Fibroblast of skin of right quadriceps (primary cell): Measurements from ENCODE around the gene KLF6.
A peak's percentile ranks its signal among the peaks of the same experiment; 100 is the strongest.
"Not testable (repeated sequence)": the region's sequence is repeated elsewhere in the genome, so short reads cannot be mapped to it uniquely, and the experiment has no call there.

Experiments used
- DNase-seq: peaks from one replicate; pipeline ENCODE4 v3.0.0-alpha.2; 2013

The KLF6 gene

GRCh38 chr10:3755440-3756359 is 29.3 kb downstream of the KLF6 start:
- peak; percentile 66 for DNase-seq

- DNase-seq: peak; percentile 85
Measured at GRCh38 chr10:3754727-3755439, 30.1 kb downstream of the KLF6 start.

DNA sequence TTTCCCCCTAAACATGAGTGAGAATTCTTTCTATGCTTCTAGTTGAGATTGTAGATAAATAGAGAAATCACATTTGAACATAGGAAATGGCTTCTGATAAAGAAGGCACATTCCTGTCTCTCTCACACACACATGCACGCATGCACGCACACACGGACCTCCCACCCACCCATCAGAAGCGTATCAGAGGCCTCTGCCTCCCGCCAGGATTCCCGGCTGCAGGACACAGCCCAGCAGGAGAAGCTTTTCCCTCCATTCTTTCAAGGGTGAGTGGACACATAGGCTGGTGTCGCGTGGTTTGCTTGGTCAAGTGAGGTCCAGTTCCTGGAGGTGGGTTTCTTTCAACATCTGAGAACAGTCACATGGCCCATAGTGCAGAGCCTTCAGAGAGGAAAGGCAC is 34.2 kb downstream of the KLF6 start:
- no peak for DNase-seq

DNA sequence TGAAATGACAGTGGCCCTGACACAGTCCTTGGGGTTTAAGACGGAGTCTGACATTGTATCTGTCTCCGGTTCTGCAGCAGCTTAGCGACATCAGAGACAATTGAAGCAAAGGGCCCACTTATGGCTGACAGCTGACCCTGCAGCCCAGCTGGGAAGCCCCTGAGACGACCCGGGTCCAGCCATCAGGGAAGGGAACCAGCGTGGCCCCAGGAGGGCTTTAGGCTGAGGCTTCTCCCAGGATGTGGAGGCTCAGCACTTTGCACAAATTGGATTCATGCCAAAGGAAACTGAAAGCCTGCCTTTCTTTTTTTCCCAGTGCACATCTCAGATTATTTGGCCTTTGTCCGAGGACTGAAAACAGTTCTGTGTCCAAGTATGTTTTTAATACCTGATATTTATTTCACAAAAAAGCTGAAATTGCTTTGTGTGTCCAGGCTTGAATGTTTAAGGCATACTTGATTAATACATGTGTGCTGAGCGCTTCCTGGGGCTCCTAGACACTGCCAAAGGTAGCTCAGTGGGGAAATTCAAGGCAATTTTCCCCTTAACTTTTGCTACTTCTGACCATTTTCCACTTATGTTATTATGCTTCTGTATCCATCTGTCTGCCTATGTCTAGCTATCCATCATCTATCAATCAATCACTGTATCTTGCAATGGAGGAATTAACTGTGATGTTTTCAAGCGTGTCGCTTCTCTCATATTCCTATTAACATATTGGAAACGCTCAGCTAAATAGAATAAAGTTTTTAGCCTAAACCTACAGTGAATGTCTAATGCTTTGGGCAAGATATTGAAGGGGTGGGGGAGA is 34.8 kb downstream of the KLF6 start:
- DNase-seq: peak; percentile 52

DNA sequence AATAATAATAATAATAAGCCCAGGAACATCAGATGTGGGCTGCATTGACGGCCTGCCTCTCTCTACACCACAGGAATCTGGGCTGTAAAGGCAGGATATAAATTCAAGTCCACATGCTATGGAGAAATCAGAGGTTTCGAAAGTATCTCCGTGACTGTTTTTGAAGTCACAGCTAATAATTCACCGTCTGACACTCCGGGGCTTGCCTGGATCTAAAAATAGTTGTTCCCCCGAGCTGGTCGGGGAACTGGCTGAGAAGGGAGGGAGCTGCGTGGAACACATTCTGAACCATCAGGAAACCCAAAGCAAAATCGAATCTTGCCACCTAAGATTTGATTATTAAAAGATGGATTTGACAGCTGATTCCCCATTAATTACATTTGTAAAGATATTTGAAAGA is 35.4 kb downstream of the KLF6 start:
- peak; percentile 93 for DNase-seq

DNA sequence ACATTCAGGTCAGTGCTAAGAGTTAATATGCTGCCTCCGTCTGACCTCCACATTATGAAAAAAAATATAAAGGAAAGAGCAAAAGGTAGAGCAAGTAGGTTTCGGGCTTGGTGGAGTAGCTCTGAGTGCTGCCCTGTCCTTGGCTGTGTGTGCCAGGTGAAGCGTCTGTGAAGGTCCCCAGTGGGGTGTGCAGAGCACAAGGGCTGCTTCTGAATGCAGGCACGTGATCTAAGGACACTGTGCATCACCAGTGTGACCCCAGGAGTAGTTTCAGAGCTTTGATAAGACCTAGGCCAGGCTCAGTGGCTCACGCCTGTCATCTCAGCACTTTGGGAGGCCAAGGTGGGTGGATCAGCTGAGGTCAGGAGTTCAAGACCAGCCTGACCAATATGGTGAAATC is 36.0 kb downstream of the KLF6 start:
- no peak for DNase-seq

DNA sequence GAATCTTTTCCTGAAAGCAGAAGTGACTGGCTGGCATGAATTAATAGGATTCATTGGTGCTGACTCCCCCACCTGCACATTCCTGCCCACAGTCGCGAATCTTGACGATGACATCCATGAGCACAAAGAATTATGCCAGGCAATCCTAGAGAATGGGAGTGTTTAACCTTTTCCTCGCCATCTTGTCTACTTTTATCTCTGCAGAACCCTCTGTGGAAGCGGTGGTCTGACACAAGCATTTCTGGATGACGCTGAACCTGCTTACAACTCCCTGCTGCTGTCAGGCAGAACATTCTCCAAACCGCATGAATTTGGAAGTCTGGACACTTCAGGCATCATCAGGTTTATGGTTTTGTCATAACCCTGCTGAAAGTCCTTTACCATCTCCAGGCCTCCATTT is 36.5 kb downstream of the KLF6 start:
- DNase-seq: no peak

DNA sequence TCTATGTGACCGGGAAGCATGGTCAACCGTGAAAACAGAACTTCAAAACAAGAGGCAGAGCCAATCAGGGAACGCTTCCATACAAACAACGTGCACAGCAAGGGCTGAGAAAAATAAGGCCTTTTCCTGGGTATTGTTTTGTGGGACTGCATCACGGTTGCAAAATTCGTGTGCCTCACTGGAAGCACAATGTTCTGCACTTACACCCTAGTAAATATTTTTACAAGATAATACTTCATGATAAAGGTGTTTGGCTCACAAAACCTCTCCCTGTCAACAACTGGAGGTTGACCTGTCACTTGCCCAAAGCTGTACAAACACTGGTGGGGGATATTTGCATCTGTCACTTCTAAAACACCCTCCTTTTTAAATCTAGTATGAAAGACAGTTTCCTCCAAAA is 37.0 kb downstream of the KLF6 start:
- DNase-seq: no peak

DNA sequence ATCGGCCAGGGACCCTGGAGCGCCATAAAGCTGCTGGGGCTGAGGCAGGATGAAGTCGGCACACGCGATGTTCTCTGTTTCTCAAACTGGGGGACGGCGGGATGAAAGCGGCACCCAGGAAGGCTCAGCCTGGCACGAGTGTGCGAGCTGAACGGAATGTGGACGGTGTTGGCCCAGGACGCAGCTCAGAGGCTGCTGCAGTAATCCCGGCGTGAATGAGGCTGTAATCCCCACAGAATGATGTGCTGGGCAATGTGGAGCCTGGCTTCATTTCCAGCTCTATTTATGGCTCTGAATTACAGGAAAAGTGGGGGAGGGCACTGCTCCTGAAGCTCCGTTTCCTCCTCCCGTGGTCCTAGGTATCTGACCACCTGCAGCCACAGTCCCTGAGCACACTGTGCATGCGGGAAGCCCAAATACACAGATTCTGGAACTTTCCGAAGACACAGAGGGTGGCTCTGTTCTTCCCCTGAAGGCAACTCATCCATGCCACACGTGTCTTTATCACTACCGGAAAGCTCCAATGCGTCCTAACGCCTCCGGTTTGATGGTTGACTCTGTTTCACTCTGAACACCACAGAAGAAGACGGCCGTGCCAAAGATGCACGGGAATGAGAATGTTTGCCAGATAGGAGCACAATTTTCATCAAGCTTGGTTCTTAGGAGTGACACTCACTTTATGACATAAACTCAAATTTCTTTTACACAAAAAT is 37.6 kb downstream of the KLF6 start:
- no peak for DNase-seq

GRCh38 chr10:3746634-3747033 is 38.4 kb downstream of the KLF6 start:
- DNase-seq: no peak

DNA sequence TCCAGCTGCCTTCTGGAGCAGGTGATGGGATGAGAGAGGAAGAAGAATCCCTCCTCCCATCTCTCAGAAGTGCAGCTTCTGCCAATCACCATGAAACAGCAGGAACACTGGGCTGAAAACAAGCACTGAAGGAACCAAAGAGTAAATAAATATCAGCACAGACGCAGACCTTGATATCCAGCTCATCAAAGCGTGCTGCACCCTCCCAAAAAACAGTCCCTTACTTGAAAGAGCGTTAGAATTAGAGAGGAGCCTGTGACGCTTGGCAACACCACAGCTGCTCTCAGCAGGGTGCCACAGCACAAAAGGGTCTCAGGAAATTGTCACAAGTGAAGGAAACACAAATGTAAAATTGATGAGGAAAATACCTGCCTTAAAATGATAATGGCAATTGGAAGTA is 39.5 kb downstream of the KLF6 start:
- DNase-seq: no peak

GRCh38 chr10:3741688-3742461 is 43.1 kb downstream of the KLF6 start:
- DNase-seq: no peak

DNA sequence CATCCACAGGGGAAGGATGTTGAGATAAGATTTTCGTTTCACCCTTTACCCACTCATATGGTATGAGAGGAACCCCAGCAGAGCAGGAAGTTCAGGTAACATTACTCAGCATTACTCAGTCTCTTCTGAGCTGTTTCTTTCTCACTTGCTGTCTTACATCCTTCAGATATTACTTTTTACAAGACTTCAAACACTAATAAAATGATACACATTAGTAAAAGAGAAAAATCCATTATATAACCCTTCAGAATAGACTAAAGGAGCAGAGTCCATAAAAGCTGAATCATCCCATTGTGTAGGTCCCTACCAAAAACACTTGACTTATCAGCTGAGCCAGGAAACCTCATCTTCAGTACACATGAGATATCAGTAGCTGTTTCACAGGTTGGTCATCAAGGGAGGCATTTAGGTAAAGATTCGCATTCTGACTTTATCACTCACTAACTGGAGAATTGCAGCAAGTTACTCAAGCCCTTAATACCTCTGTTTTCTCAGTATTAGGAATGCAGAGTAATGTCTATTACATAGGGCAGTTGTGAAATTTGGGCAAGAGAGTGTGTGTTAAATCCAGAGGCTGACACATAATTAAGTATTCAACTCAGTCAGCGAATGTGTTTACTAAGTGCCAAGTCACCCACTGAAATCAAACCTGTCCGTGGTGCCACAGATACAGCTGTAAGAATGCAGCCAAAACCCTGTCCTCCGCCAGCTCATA is 44.7 kb downstream of the KLF6 start:
- peak; percentile 60 for DNase-seq

DNA sequence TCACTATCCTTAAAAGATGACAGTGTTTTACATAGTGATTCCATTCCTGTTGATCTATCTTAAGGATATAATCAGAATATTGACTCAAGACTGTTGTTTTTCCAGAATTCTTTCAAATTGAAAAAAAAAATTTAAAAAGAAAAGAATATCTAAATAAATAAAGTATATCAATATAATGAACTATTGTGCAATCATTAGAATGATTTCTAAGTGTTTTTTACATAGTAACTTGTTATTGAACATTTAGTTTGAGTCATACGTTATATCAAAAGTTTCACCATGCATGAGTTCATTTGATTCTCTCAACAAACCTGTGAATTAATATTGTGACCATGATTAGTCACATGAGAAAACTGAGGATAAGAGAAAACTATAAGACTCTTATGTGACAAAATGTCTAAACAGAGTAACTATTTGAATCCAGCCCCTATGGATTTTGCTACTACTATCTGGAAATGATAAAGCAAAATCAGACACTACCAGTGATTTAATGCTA is 46.1 kb downstream of the KLF6 start:
- DNase-seq: no peak

DNA sequence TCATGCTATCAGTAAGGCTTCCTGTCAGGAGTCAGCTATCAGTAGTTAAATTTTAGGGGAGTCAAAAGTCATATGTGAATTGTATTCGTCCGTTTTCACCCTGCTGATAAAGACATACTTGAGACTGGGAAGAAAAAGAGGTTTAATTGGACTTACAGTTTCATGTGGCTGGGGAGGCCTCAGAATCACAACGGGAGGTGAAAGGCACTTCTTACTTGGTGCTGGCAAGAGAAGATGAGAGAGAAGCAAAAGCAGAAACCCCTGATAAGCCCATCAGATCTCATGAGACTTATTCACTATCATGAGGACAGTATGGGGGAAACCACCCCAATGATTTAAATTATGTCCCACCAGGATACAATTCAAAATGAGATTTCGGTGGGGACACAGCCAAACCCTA is 47.1 kb downstream of the KLF6 start:
- no peak for DNase-seq

DNA sequence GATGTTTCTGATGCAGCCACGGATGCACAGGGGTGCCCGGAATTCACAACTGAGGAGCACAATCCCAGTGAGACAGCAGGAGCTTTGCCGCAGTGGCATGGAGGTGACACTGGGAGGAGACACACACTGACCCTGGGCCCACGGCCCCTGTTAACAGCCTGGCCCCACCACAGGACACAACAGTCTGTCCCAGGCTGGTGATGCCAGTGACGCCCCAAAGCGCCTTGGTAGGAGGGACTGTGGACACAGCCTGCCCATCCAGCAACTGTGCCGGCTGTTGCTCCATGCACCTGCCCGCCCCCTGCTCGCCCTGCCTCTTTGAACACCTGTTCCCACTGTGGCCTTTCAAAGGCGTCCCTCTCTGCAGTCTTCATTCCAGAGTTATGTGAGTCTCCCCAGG is 49.8 kb downstream of the KLF6 start:
- DNase-seq: no peak

DNA sequence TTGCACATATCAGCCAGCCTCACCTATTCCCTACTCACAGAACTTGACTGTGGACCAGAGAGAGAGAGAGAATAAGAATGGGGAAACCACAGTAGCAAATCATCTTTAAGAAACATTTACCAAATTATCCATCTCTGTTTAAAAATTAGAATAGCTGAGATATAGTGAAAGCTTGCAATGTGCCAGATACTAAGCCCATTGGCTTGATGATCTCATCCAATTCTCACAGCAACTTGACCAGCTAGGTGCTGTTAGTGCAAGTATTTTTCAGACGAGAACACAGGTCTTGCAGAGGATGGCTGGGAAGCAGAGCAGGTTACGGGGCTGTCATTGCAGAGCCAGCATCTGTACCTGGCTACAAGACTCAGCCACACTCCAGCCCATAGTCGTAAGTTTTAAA is 50.9 kb downstream of the KLF6 start:
- DNase-seq: no peak

DNA sequence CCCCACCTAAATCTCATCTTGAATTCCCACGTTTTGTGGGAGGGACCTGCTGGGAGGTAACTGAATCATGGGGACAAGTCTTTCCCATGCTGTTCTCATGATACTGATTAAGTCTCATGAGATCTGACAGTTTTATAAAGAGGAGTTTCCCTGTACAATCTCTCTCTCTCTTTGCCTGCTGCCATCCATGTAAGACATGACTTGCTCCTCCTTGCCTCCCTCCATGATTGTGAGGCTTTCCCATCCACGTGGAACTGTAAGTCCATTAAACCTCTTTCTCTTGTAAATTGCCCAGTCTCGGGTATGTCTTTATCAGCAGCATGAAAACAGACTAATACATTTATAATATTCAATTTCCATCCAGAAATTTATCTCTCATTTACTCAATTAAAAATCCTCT is 52.8 kb downstream of the KLF6 start:
- DNase-seq: not testable (repeated sequence)

DNA sequence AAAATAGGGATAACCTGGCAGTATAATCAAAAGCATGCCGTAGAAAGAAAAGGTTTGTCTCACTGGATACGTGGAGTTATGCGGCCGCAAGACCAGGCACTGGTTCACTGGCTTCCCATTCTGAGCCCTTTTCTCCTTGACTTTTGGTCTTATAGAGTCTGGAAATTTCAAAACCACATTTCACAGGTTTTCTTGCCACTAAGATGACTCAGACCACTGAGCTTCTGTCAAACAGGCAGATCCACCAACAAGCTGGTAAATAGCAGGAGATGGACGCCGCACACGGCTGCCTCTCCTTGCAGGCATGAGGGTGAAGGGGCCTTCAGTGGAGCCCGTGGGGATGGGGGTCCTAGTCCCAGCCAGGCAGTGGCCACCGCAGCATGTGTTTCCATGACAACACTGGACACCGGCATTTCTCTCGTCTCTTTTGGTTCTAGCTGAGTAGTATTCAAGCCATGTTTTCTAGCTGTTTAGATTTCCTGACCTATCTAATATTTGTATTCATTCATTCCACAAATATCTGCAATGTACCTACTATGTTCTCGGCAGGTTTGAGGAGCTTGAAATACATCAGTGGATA is 55.5 kb downstream of the KLF6 start:
- DNase-seq: peak; percentile 28

DNA sequence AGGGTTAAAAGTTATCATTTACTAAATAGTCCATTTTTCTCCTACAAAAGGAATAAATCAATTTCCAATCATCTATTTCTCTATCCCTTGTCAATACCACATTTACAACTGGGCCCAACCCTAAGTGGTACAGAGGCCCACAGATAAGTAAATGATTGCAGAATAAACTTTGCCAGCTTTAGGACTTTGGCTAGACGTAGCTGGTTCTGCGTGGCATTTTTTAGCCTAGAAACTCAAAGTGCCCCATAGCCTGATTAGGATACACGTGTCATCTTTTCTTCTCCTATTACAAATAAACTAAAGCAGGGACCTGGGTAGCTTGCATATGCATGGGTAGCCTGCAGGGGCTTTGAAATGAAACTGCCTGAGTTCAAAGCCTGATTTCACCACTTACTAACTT is 56.4 kb downstream of the KLF6 start:
- DNase-seq: no peak

- DNase-seq: no peak
Measured at GRCh38 chr10:3727268-3727667, 57.7 kb downstream of the KLF6 start.
